Ascending aorta (tissue), 2 donors: ENCODE data around the gene ATP2B2. TPM values are rescaled to one million over a fixed set of nuclear protein-coding genes. Genes with fewer than 3 reads are reported as not detected.
A peak's percentile ranks its signal among the peaks of the same experiment; 100 is the strongest.

Experiments
- DNase-seq, 2 donors: peaks; one replicate each; pipeline ENCODE4 v3.0.0-alpha.2; 2019; ENCODE audit warnings: low spot score in 2 of 2
- H3K27ac ChIP-seq, 2 donors: fragments of 200-600 bp; sonication (generic); one replicate each; pipeline ENCODE4 v1.5.1; 2016 to 2017; ENCODE audit warnings: mild to moderate bottlenecking in 1 of 2
- H3K27me3 ChIP-seq: fragments of 200-600 bp; sonication (generic); one replicate; pipeline ENCODE4 v1.5.1; 2017
- H3K36me3 ChIP-seq, 2 donors: fragments of 200-600 bp; sonication (generic); one replicate each; pipeline ENCODE4 v1.5.1; 2016
- H3K4me1 ChIP-seq, 2 donors: fragments of 200-600 bp; sonication (generic); one replicate each; pipeline ENCODE4 v1.5.1; 2016 to 2017; ENCODE audit warnings: mild to moderate bottlenecking in 1 of 2
- H3K4me3 ChIP-seq, 2 donors: fragments of 200-600 bp; sonication (generic); one replicate each; pipeline ENCODE4 v1.5.1; 2016 to 2017; ENCODE audit warnings: mild to moderate bottlenecking in 1 of 2
- H3K9me3 ChIP-seq, 2 donors: fragments of 200-600 bp; sonication (generic); one replicate each; pipeline ENCODE4 v1.5.1; 2016
- intact Hi-C: fragments of 100-400 bp; cut with DNase I; formaldehyde crosslinking; loops from one replicate; pipeline ENCODE4 v1.15.1; 2023
- total RNA-seq: library from RNA; depleted of rRNA; stranded (reverse); fragments of >200 nt; gene quantifications from one replicate; pipeline ENCODE4 v1.1.0, GENCODE V29; 2016
- TF ChIP-seq, protein P1 (sequence below), 3 experiments: fragments of 200-600 bp in 2 of 3; fragments of 450-650 bp in 1 of 3; sonication (generic) in 2 of 3; IDR thresholded peaks; one replicate each; pipeline ENCODE4 v1.5.1; 2016 to 2019; ENCODE audit warnings: antibody characterized with exemption in 3 of 3, mild to moderate bottlenecking in 1 of 3, moderate library complexity in 1 of 3

ATP2B2 gene
- not detected for total RNA-seq

DNA sequence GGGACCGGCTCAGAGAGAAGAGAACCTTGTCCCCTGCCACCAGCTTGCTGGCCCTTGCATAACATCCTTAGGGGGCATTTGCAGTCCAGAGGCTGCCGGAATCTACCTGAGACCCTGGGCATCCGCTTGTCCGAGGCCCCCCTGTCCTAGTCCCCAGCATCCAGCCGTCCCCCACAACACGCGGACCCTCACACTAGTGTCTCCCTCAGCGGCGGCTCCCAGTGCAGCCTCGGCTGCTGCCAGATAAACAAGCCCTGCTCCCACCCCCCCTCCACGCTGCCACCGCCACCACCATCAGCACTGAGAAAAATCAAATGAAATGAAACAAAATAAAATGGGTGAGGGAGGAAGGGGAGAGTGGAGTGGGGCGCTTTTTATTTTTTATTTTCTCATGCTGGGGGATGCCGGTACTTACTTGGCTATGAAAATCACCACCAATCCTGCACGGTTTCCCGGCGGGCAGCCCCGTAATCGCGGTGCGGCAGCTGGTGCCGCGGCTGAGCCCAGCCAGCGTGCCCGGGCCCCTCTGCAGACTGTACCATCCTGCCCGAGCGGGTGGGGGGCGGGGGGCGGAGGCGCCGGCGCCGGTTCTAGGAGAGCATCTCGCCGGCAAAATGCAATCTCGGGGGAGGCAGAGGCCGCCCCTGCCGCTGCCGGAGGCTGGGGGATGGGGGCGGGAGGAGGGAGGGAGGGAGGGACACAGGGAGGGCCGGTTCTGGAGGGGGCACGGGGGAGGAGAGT is at the start of gene ATP2B2:
Gene ATP2B2 (minus strand): TSS at position 537 of the 741 bp plus-strand sequence. CDS start 56,043 bp downstream, outside the sequence.
- intact Hi-C loops: no loop called here
- Histone ChIP-seq H3K4me3 (peak within 1 kb of the TSS; percentile 31 to 37), H3K27ac (no peak within 1 kb of the TSS), H3K27me3 (peaks cover 9% of the 10 kb centered on the region), H3K4me1 (no peaks in the 10 kb centered on the region), H3K9me3 (no peaks in the 10 kb centered on the region), H3K36me3 (no peaks in the 10 kb centered on the region)
- TF ChIP-seq, protein P1, sequence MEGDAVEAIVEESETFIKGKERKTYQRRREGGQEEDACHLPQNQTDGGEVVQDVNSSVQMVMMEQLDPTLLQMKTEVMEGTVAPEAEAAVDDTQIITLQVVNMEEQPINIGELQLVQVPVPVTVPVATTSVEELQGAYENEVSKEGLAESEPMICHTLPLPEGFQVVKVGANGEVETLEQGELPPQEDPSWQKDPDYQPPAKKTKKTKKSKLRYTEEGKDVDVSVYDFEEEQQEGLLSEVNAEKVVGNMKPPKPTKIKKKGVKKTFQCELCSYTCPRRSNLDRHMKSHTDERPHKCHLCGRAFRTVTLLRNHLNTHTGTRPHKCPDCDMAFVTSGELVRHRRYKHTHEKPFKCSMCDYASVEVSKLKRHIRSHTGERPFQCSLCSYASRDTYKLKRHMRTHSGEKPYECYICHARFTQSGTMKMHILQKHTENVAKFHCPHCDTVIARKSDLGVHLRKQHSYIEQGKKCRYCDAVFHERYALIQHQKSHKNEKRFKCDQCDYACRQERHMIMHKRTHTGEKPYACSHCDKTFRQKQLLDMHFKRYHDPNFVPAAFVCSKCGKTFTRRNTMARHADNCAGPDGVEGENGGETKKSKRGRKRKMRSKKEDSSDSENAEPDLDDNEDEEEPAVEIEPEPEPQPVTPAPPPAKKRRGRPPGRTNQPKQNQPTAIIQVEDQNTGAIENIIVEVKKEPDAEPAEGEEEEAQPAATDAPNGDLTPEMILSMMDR (IDR thresholded peaks at IDR 0.05): no peak
- DNase-seq: no peak

DNA sequence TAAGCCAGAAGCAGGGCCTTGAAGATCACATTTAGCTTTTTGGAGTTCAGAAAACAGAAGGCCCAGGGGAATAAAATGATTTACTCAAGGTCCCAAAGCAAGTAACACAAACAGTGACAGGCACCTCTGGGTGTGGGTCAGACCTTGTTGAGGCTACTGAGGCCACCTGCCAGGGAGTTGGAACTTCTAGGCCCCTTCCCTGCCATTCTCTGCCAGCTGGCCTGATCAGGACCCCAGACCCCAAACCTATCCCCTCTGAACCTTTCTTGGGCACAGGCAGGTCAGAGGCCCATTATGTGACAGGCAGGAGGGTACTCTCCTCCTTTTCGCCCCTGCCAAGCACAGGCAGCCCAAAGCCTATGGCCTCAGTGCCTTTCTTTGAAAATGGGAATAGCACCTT is 49.4 kb upstream of the ATP2B2 start:
- DNase-seq: peak in 1 of 2 donors; percentile 40
- TF ChIP-seq, protein P1 (IDR thresholded peaks at IDR 0.05): no peak
- no peak overlapping the region for H3K27ac ChIP-seq

DNA sequence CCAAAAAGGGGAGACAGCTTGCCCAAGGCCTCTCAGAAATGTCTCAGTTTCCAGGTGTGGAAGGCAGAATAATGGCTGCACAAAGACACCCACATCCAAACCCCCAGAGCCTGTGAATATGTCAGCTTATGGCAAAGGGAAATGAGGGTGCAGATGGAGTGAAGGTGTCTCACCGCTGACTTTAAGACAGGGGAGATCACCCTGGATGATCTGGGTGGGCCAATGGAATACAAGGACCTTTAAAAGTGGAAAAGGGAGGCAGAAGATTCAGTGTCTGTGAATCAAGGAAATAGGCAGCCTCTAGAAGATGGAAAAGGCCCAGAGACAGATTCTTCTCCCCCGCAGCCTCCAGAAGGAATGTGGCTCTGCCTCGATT is 48.8 kb upstream of the ATP2B2 start:
- H3K4me1 ChIP-seq: no peaks in the 10 kb centered on the region
- H3K27ac ChIP-seq: no peak overlapping the region
- TF ChIP-seq, protein P1 (IDR thresholded peaks at IDR 0.05): no peak
- H3K36me3 ChIP-seq: no peaks in the 10 kb centered on the region
- no peaks in the 10 kb centered on the region for H3K27me3 ChIP-seq
- no peak for DNase-seq
- H3K9me3 ChIP-seq: no peaks in the 10 kb centered on the region
- no peak overlapping the region for H3K4me3 ChIP-seq
- intact Hi-C loops: no loop called here

More for the DNA sequence above, 49.4 kb upstream of the ATP2B2 start:
- H3K9me3 ChIP-seq: no peaks in the 10 kb centered on the region
- H3K27me3 ChIP-seq: no peaks in the 10 kb centered on the region
- no peak overlapping the region for H3K4me3 ChIP-seq
- H3K36me3 ChIP-seq: no peaks in the 10 kb centered on the region
- intact Hi-C loops: no loop called here
- no peaks in the 10 kb centered on the region for H3K4me1 ChIP-seq

GRCh38 chr3:10553591-10554235 is 48.3 kb upstream of the ATP2B2 start:
- Histone ChIP-seq H3K4me3 (no peak overlapping the region), H3K27me3 (no peaks in the 10 kb centered on the region), H3K9me3 (no peaks in the 10 kb centered on the region), H3K27ac (no peak overlapping the region), H3K36me3 (no peaks in the 10 kb centered on the region), H3K4me1 (no peaks in the 10 kb centered on the region)
- intact Hi-C loops: no loop called here
- peak in 1 of 2 donors; percentile 40 for DNase-seq
- TF ChIP-seq, protein P1 (IDR thresholded peaks at IDR 0.05): no peak

GRCh38 chr3:10552631-10552943 is 47.2 kb upstream of the ATP2B2 start:
- H3K36me3 ChIP-seq: no peaks in the 10 kb centered on the region
- no peaks in the 10 kb centered on the region for H3K4me1 ChIP-seq
- DNase-seq: peak in 1 of 2 donors; percentile 7
- no peak overlapping the region for H3K4me3 ChIP-seq
- no peak overlapping the region for H3K27ac ChIP-seq
- intact Hi-C loops: no loop called here
- no peaks in the 10 kb centered on the region for H3K9me3 ChIP-seq
- TF ChIP-seq, protein P1 (IDR thresholded peaks at IDR 0.05): no peak
- H3K27me3 ChIP-seq: no peaks in the 10 kb centered on the region
